ENCODE results near the gene MUC6.

MUC6 gene

GRCh38 chr11:1072821-1073231 lies 36.3 kb upstream of the MUC6 start:
- DNase-seq, result no peak

- no peak for DNase-seq
Observed at GRCh38 chr11:1072116-1072820, 35.8 kb upstream of the MUC6 start.

- no peak for DNase-seq
Observed at GRCh38 chr11:1071571-1072115, 35.1 kb upstream of the MUC6 start.

GRCh38 chr11:1070594-1071462 lies 34.3 kb upstream of the MUC6 start:
- no peak for DNase-seq

GRCh38 chr11:1069740-1070139 lies 33.2 kb upstream of the MUC6 start:
- DNase-seq, result no peak

- DNase-seq, result no peak
Observed at GRCh38 chr11:1067812-1068496, 31.4 kb upstream of the MUC6 start.

GRCh38 chr11:1064167-1064566 lies 27.6 kb upstream of the MUC6 start:
- DNase-seq, result no peak

GRCh38 chr11:1062075-1062820 lies 25.7 kb upstream of the MUC6 start:
- DNase-seq, result no peak

GRCh38 chr11:1060852-1061616 lies 24.5 kb upstream of the MUC6 start:
- no peak for DNase-seq

GRCh38 chr11:1060410-1060809 lies 23.9 kb upstream of the MUC6 start:
- no peak for DNase-seq

- no peak for DNase-seq
Observed at GRCh38 chr11:1059759-1060158, 23.2 kb upstream of the MUC6 start.

- DNase-seq, result no peak
Observed at GRCh38 chr11:1057806-1058205, 21.3 kb upstream of the MUC6 start.

GRCh38 chr11:1055990-1056771 lies 19.7 kb upstream of the MUC6 start:
- DNase-seq, result no peak

- DNase-seq, result peak; percentile 0
Observed at GRCh38 chr11:1055109-1055703, 18.7 kb upstream of the MUC6 start.

GRCh38 chr11:1054143-1055108 lies 17.9 kb upstream of the MUC6 start:
- DNase-seq, result no peak

- no peak for DNase-seq
Observed at GRCh38 chr11:1053121-1053901, 16.8 kb upstream of the MUC6 start.

- no peak for DNase-seq
Observed at GRCh38 chr11:1052133-1053011, 15.9 kb upstream of the MUC6 start.
